ENCODE data around the gene PYROXD2.
A peak's percentile ranks its signal among the peaks of the same experiment; 100 is the strongest.

The PYROXD2 gene

DNA sequence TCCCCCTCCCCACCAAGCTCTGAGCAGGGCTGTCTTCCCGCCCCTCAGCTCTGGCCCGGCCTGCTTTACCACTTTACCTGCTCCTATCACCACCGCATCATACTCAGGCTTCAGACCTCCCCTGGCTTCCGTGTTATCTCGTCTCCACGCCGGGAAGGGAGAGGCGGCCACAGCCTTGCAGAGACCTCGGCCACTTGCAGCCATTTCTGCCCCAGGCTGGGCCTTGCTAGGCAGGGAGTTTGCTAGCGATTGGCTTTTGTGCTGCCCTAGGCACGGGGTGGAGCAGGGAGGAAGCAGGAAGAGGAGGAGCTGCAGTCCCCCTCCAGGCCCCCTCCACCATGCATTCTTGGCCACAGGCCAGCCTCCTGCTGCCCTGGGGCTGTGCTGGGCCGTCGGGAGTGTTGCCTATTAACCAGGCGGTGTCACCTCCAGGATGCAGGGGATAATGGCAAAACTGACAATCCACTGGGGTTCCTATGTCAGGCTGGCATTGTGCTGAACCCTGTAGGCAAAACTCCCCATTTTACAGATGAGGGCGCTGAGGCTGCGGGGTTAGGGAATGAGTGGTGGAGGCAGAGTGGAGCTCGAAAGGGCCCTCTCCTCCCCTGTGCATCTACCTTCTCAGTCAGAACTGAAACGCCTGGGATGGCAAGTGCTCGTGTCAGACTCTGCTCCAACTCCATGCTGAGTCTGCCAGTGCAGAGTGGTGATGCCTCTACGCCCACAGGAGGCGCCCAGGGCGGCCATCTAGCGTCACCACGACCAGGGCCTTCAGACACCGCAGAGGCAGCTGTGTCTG is at the start of gene PYROXD2:
PYROXD2 (minus strand) TSS at position 251 of the 799 bp plus-strand sequence; CDS start at position 204, 47 bp downstream.
- Histone ChIP-seq H3K4me3 (ENCODE audit: low read depth in 1 of 2, low read length in 2 of 2) (peak within 1 kb of the TSS; percentile 15 to 59; a peak in 3 of 4 replicates), H3K27ac (ENCODE audit: low read length) (peak within 1 kb of the TSS; percentile 73), H3K9me3 (ENCODE audit: insufficient read depth, low read length, severe bottlenecking) (no peaks in the 10 kb centered on the region), H2AFZ (ENCODE audit: low read depth, low read length) (peak within 1 kb of the TSS; percentile 75), H3K36me3 (ENCODE audit: insufficient read depth, low read length) (peaks cover 29% of the 10 kb centered on the region), H3K4me2 (ENCODE audit: insufficient read depth, low read length) (peak within 1 kb of the TSS; percentile 65), H3K4me1 (ENCODE audit: insufficient read depth, low read length) (peaks cover 17% of the 10 kb centered on the region), H3K9ac (ENCODE audit: low read depth, low read length) (peak within 1 kb of the TSS; percentile 56), H4K20me1 (ENCODE audit: insufficient read depth, low read length) (no peaks in the 10 kb centered on the region; the same call in 1 of the 2 replicates), H3K27me3 (ENCODE audit: insufficient read depth, low read length, poor library complexity) (no peaks in the 10 kb centered on the region), H3K79me2 (ENCODE audit: insufficient read depth, low read length) (no peaks in the 10 kb centered on the region)
- ATAC-seq (ENCODE audit: insufficient read depth, low read depth) (peak; percentile 92), DNase-seq (peak; percentile 74)
- no peak for TF ChIP-seq EZH2 (IDR thresholded peaks at IDR 0.05; ENCODE audit: borderline replicate concordance, low read depth, low read length, severe bottlenecking)
- TF ChIP-seq, protein P1, sequence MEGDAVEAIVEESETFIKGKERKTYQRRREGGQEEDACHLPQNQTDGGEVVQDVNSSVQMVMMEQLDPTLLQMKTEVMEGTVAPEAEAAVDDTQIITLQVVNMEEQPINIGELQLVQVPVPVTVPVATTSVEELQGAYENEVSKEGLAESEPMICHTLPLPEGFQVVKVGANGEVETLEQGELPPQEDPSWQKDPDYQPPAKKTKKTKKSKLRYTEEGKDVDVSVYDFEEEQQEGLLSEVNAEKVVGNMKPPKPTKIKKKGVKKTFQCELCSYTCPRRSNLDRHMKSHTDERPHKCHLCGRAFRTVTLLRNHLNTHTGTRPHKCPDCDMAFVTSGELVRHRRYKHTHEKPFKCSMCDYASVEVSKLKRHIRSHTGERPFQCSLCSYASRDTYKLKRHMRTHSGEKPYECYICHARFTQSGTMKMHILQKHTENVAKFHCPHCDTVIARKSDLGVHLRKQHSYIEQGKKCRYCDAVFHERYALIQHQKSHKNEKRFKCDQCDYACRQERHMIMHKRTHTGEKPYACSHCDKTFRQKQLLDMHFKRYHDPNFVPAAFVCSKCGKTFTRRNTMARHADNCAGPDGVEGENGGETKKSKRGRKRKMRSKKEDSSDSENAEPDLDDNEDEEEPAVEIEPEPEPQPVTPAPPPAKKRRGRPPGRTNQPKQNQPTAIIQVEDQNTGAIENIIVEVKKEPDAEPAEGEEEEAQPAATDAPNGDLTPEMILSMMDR (IDR thresholded peaks at IDR 0.05; ENCODE audit: borderline replicate concordance, extremely low read depth, low read length, poor library complexity, severe bottlenecking), result no peak

DNA sequence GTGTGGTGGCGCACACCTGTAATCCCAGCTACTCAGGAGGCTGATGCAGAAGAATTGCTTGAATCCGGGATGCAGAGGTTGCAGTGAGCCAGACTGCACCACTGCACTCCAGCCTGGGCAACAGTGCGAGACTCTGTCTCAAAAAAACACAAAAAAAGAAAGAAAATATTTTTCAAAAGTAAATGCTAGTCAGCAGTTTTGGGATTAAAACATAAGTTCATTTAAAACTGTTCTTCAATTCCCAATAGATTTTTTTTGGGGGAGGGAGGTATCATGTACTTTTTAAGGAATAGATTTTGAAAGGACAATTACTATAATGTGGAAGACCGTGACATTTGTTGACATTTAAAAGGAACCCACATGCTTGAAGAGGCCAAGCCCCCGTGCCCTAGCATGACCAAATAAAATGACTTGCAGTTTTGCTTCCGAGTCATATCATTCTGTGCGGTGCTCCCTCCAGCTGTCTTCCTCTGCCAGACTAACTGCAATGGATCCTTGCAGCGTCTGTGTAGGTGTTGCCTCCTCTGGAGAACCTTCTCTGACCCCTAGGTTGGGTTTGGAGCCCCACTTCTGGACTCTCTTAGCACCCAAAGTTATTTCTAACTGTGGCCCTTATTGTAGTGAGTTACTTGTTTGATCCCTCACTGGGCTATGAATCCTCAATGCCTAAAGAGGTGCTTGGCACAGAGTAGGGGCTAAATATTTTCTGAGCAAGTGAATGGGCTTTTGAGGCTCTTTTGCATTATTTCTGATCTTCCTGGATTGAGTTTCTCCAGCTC is 49.2 kb upstream of the PYROXD2 start:
- Histone ChIP-seq H3K4me2 (ENCODE audit: insufficient read depth, low read length) (no peak overlapping the region), H2AFZ (ENCODE audit: low read depth, low read length) (no peak overlapping the region), H3K79me2 (ENCODE audit: insufficient read depth, low read length) (no peaks in the 10 kb centered on the region), H3K27ac (ENCODE audit: low read length) (no peak overlapping the region), H3K27me3 (ENCODE audit: insufficient read depth, low read length, poor library complexity) (peaks cover 14% of the 10 kb centered on the region), H3K36me3 (ENCODE audit: insufficient read depth, low read length) (no peaks in the 10 kb centered on the region), H3K4me3 (ENCODE audit: low read depth in 1 of 2, low read length in 2 of 2) (no peak overlapping the region), H4K20me1 (ENCODE audit: insufficient read depth, low read length) (no peaks in the 10 kb centered on the region), H3K9ac (ENCODE audit: low read depth, low read length) (no peak overlapping the region), H3K9me3 (ENCODE audit: insufficient read depth, low read length, severe bottlenecking) (no peaks in the 10 kb centered on the region), H3K4me1 (ENCODE audit: insufficient read depth, low read length) (no peaks in the 10 kb centered on the region)
- TF ChIP-seq EZH2 (IDR thresholded peaks at IDR 0.05; ENCODE audit: borderline replicate concordance, low read depth, low read length, severe bottlenecking), result no peak
- TF ChIP-seq, protein P1 (IDR thresholded peaks at IDR 0.05; ENCODE audit: borderline replicate concordance, extremely low read depth, low read length, poor library complexity, severe bottlenecking), result no peak
- DNase-seq (no peak), ATAC-seq (ENCODE audit: insufficient read depth, low read depth) (no peak)

DNA sequence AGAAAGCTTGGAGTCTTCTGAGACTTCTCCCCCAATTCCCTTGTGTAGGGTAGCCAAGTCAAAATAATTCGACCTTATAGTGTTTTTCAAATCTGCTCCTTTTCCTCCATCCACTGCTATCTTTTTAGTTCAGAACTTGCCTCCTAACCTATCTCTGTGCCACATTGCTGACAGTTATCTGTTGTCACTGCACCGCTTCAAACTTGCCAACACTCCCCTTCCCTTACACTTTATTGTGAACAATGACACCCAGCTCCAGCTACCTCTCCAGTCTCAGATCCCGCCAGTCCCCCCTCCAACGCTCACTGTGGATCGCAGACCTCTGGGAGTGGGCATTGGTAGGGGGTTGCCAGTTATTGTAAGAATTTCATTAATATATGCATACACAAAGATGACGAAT is 48.0 kb upstream of the PYROXD2 start:
- Histone ChIP-seq H3K79me2 (ENCODE audit: insufficient read depth, low read length) (no peaks in the 10 kb centered on the region), H2AFZ (ENCODE audit: low read depth, low read length) (no peak overlapping the region), H3K4me2 (ENCODE audit: insufficient read depth, low read length) (no peak overlapping the region), H3K4me1 (ENCODE audit: insufficient read depth, low read length) (no peaks in the 10 kb centered on the region), H3K9ac (ENCODE audit: low read depth, low read length) (no peak overlapping the region), H3K27ac (ENCODE audit: low read length) (no peak overlapping the region), H3K27me3 (ENCODE audit: insufficient read depth, low read length, poor library complexity) (peaks cover 13% of the 10 kb centered on the region), H3K9me3 (ENCODE audit: insufficient read depth, low read length, severe bottlenecking) (no peaks in the 10 kb centered on the region), H3K36me3 (ENCODE audit: insufficient read depth, low read length) (no peaks in the 10 kb centered on the region), H3K4me3 (ENCODE audit: low read depth in 1 of 2, low read length in 2 of 2) (no peak overlapping the region), H4K20me1 (ENCODE audit: insufficient read depth, low read length) (no peaks in the 10 kb centered on the region)
- DNase-seq, result no peak
- TF ChIP-seq, protein P1 (IDR thresholded peaks at IDR 0.05; ENCODE audit: borderline replicate concordance, extremely low read depth, low read length, poor library complexity, severe bottlenecking), result no peak
- no peak for TF ChIP-seq EZH2 (IDR thresholded peaks at IDR 0.05; ENCODE audit: borderline replicate concordance, low read depth, low read length, severe bottlenecking)
- ATAC-seq (ENCODE audit: insufficient read depth, low read depth), result no peak
